HL-60/S4 treated with phorbol 12-myristate 13-acetate at 8.2 ng/mL for 4 days and 3 days (cell line): Measurements from ENCODE around the gene SDHB.

Source experiments
- in situ Hi-C: fragments of 300-500 bp; cut with MboI; formaldehyde crosslinking; loops from 2 replicates; pipeline ENCODE4 v1.15.0; 2022; ENCODE audit warnings: low sequenced_read_pairs

Gene SDHB

DNA sequence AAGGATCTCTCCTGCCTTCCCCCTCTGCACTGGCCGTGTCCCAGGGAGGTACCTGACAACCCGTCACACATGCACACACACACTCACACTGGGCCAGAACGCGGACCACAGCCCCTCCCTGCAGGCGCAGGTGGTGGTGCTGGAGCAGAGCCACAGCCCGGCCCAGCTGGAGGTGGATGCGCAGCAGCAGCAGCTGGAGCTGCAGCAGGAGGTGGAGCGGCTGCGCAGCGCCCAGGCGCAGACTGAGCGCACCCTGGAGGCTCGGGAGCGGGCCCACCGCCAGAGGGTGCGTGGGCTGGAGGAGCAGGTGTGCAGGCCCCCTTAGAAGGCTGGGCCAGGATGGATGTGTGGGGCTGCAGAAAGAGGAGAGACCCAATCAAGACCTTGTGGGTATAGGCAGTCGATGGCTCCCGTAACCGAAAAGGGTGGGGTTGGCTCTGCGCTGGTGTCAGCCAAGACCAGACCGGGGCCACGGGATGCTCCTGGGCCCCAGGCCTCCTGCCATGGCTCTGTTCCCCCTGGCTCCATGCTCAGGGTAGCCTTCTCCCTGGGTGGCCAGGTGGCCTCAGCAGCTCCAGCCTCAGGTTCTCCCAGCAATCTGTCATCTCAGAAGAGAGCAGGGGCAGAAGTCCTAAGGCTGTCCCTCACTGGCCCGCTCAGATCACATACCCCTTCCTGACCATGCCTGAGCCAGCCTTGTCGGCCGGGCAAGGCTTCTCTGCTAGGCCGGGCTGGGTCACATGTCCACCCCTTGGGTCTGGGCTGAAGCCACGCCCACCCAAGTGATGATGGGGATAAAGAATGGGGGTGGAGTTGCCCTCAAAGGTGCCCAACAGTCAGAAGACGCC lies 82.3 kb downstream of the SDHB start:
- in situ Hi-C loops: no loop called here

DNA sequence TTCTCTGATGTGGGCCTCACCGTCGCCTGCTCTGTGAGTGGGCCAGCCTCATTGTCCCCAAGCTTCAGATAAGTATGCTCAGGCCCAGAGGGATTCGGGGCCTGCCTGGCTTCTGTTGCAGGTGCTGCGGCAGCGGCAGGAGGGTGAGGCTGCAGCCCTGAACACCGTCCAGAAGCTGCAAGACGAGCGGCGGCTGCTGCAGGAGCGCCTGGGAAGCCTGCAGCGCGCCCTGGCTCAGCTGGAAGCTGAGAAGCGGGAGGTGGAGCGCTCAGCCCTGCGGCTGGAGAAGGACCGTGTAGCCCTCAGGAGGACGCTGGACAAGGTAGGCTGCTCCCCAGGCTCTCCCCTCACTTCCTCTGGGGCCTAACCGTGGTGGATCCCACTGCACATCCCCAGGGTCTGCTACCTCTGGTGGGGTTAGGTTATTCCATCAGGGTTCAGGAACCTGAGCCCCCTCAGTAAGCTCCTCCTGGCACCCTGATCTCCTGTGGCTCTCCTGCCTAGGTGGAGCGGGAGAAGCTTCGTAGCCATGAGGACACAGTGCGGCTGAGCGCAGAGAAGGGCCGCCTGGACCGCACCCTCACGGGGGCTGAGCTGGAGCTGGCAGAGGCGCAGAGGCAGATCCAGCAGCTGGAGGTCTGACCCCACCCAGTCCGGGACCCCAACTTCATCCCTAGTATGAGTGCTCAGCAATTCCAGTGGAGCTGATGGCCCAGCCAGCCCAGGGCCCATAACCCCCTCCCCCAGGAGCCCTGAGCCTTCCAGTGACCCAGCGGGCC lies 83.5 kb downstream of the SDHB start:
- in situ Hi-C loops: no loop called here

DNA sequence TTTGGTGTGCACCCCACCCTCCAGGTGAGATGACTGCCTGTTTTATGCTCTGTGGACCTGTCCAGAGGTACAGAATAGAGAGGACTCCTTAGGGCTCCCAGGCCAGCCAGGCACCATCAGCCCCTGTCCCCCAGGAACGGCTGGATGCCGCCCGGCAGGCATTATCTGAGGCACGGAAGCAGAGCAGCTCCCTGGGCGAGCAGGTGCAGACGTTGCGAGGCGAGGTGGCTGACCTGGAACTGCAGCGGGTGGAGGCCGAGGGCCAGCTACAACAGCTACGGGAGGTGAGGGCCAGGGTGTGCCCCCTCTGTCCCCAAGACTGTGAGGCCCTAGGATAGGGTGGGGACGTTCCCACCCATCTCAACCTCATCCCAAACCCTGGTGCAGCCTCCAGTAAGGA lies 84.2 kb downstream of the SDHB start:
- in situ Hi-C loops: no loop called here

DNA sequence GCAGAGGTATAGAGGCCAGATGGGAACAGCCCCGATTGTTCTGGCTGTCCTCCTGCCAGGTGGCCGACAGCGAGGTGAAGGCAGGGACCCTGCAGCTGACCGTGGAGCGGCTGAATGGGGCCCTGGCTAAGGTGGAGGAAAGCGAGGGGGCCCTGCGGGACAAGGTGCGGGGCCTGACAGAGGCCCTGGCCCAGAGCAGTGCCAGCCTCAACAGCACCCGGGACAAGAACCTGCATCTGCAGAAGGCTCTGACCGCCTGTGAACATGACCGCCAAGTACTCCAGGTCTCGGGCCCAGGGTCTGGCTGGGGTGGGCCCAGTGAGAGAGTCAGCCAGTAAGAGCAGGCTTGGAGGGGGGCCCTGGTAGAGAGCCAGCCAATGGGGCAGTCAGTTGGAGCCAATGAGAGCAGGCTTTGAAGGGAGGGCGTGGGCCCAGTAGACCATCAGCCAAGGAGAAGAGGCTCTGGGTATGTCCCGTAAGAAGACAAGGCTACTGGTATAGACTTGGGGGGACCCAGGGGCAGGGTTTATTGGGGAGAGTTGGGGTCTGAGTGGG lies 84.7 kb downstream of the SDHB start:
- in situ Hi-C loops: no loop called here
